DMS153 treated with DMSO at 0.1 percent for 48 hours (cell line): ENCODE measurements around the gene ERCC1.
"Not testable (repeated sequence)": the region's sequence is repeated elsewhere in the genome, so short reads cannot be mapped to it uniquely, and the experiment has no call there.

Experiments used
- DNase-seq: peaks from one replicate; lab custom pipeline; 2025; ENCODE audit not compliant: unreplicated experiment; lab: John Stamatoyannopoulos, UW

ERCC1 gene

DNA sequence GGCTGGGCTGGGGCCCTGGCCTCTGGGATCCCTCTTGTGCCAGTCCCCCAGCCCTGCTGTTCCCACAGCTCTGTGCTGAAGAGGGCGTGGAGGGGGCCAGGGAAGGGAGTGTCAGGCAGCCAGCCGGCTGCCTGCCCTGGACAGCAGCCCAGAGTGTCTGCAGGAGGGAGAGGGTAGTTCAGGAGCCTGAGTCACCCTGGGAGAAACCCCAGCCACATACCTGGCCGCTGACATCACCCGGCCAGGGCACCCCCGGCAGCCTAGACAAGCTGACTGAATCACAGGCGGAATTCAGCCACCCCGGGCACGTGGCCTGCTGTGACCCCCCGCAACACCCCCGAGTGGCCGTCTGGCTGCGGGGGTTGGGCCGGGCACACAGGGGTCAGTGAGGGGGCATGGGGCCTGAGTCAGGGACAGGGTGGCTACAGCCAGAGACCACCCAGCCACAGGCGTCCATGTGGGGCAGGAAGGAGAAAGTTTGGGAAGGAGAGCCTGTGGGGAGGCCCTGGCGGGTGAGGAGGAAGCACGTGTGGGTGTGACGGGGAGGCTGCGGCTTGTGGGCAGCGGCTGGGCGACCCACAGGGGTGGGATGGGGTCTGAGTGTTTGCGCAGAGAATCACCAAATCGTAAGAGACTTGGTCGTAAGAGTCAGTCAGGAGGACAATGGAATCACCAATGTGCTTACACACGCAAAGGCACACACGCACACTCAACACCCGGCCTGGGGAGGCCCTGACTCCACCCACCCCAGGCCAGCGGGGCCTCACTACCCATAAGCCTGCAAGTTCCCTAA, 32.2 kb upstream of the ERCC1 start:
- DNase-seq: peak; percentile 76

DNA sequence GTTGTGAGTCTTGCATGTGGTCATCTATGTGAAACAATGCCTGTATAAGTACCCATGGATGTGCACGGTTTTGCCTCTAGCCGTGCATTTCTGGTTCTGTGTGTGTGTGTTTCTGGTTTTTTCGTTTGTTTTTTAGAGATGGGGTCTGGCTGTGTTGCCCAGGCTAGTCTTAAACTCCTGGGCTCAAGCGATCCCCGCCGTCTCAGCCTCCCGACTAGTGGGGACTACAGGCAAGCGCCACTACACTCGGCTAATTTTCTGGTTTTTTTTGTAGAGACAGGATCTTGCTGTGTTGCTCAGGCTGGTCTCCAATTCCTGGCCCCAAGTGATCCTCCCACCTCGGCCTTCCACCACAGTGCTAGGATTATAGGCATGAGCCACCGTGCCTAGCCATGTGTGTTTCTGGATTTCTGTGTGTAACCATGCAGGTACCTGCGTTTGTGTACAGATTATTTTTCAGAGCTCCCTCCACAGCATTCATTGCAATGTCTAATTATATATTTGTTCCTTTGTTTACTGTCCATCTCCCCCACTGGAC, 28.2 kb upstream of the ERCC1 start:
- no peak for DNase-seq

DNA sequence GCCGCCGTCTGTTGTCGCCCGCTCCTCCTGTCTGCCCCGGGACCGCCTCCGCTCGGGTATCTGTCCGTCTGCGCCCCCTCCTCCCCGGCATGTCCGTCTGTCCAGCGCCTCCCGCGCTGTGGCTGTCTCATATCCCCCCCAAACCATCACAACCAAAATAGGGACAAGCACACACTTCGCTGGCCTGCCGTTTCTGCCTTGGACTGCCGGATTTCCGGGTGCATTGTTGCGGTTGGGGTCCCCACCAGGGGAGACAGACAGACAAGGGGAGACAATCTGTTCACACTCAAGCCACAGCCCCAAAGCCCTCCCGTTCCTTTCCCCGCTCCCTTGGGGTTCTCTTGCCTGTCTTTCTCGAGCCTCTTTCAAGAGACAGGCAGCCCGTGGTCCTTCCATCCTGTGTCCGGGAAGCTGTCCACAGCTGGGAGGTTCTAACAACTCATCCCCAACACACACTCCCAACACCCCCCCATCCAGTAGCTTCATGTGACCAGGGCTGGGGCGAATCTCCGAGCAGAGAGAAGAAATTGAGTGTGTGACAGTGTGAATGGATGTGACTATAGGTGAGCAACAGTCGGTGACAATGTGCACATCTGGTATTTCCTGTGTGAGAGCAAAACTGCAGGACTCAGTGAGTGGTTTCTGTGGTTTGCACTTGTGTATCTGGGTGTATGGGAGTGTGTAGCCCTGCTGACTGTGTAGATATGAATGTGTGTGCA, 27.6 kb upstream of the ERCC1 start:
- DNase-seq: no peak

DNA sequence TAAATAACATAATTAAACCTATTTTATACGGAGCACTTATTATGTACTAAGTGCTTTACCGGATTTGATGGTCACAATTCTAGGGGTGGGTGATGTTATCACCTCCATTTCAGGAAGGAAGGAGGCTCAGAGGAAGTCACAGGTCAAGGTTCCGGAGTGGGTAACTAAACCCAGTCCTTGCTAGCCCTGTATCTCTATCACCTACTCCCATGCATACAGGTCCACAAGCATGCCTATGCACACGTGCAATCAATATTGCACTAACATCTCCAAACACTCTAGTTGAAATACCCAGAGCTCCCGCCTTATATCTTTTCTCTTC, 26.3 kb upstream of the ERCC1 start:
- no peak for DNase-seq

DNA sequence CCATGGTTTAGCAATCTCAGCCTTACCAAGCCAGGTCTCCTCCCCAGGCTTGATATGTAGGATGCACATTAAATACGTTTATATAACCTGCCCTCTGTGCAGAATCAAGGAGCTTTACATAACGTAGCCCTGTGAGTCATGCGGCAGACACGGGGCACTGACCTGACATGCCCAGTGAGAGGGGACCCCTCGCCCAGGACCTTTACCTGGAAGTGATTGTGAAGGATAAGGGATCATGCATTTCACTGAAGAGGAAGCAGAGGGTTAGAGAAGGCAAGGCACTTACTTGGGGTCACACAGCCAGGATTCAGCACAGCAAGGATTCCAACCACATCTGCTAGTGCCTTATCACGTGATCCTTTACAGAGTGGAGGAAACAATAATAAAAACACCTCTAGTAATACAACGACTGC, 25.2 kb upstream of the ERCC1 start:
- no peak for DNase-seq

DNA sequence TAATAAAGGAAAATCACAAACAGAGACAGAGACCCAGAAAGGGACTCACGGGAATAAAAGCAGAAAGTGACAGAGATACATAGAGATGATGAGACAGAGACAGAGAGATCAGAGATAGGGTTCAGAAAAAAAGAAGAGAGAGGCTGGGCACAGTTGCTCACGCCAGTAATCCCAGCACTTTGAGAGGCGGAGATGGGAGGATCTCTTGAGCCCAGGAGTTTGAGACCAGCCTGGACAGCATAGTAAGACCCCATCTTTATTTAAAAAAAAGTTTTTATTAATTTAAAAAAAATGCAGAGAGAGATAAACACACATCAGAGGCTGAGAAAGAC, 24.7 kb upstream of the ERCC1 start:
- DNase-seq: no peak

DNA sequence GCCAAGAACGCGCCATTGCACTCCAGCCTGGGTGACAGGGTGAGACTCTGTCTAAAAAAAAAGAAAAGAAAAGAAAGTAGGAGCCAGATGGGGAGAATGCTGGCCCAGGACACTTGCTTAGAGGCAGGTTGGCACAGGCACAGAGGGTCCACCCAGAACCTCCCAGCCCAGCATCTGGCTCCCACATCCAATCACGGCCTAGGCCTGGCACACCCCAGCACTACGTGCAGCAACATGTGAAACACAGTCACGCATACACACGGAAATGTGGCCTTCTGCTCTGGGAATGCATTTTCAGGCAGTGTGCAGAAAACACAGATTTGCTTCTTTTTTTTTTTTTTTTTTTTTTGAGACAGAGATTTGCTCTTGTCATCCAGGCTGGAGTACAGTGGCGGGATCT, 23.2 kb upstream of the ERCC1 start:
- no peak for DNase-seq

DNA sequence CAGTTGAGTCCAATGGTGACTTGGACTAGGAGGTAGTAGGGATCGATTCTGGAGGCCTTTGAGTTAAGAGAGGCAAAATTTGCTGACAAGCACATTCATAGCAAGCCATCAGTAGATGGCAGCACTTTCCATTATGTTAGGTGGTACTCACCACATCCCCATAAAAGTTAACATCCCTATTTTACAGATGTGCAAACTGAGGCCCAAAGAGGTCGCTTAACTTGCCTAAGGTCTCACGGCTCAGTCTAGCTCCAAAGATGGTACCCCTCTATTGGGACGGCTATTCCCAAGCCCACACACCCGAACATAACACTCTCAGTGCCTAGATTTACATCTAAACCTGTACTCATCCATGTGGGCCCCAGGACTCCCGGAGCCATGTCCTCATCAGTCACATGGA, 22.6 kb upstream of the ERCC1 start:
- no peak for DNase-seq

DNA sequence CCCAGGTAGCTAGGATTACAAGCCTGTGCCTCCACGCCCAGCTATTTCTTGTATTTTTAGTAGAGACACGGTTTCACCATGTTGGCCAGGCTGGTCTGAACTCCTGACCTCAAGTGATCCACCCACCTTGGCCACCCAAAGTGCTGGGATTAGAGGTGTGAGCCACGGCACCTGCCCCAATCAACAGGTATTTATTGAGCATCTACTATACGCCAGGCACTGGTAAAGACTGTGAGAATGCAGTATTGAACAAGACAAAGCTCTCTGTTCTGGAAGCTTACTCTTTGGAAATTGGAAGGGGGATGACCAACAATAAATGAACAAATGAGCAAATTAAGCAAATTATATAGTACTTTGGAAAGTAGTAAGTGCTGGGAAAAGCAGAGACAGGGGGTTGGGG, 21.4 kb upstream of the ERCC1 start:
- DNase-seq: no peak

DNA sequence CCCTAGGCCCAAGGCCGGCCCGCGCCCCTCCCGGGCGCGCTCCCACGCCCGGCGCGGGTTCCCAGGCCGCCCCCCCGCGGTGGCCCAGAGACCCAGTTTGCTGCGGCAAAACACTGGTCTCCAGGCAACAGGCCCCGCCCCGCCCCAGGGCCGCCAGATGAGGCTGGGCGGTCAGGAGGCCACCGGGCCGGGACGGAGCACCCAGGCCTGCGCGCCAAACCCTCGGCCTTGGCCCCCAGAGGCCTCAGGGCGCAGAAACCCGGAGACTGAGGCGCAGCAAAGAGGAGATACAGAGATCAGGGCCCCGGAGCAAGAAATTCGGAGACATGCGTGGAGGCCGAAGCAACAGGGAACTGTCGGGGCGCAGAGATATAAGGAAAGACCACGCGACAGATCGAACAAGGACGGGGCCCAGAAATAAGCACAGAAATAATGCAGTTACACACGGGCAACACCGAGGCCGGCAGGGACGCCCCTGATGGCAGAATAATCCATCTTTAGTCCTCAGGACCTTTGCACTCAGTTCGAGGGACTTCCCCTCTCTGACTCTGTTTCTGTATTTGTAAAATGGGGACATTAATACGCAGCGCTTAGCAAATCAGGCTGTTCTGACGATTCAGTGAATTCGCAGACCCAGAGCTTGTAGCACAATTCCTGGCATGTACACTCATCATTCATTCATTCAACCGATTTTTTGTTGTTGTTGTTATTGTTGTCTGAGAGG, 20.8 kb upstream of the ERCC1 start:
- peak; percentile 68 for DNase-seq

DNA sequence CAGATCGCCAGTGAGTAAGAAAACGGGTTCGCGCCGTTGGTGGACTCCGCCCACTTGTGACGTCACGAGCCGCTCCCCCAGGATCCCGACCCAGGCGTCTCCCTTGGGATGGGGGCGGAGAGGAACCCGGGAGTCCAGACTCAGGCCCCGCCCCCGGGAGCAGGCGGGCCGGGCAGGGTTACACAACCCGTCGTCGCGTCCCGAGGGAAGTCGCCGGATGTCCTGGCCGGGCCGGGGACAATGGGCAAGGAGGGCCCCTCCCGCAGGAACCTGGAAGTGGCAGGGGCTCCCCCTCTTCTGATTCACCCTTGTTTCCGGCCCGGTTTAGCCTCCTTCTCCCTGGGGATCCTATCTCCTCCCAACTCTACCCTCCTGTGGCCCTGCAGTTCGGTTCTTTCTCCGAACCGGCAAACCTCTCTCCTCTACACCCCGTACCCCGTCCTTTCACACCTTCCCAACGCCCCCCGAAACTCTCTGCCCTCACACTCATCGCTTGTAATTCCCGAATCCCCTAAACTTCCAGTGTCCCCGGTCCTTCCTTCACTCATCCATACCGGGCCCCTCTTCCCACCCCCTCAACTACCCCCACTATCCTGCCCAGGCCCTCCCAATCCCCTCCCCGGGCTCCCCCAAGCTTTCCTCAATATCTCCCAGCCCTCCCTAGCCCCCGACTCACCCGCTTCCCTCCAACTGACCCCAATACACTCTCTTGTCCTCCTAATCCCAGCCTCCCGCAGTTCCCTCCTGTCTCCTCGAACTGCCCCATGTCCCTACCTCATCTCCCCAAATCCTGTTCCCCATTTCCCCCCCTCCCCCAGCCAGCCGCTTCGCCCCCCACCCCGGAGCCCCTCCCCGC, 20.0 kb upstream of the ERCC1 start:
- peak; percentile 84 for DNase-seq

DNA sequence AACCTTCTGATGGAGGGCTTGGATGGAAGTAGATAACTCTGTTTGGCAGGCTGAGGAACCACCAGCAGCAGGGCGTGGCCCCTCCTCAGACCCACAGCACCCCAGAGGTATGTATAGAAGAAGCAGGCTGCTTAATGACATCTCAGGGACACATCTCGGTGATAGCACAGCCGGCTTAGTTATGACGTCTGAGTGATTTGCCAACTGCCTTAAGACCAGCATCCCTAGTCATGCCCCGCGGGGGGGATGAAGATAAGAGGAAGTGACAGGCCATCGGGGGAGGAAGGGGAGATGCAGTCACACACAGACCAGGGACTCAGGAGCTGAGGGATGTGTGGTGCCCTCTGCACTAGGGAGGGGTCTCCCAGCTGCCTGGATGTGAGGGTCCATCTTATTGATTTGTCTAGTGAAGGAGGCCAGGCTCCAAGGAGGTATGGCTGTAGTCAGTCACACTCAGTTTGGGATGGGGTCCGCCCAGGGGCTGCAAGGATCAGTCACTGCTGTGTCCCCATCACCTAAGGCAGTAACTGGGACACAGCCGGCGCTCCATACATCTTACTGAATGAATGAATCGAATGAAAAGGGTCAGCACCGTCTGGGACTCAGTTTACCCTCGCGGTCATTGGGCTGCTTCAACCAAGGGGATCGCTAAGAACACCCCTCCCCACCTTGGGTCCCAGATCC, 19.2 kb upstream of the ERCC1 start:
- DNase-seq: no peak

DNA sequence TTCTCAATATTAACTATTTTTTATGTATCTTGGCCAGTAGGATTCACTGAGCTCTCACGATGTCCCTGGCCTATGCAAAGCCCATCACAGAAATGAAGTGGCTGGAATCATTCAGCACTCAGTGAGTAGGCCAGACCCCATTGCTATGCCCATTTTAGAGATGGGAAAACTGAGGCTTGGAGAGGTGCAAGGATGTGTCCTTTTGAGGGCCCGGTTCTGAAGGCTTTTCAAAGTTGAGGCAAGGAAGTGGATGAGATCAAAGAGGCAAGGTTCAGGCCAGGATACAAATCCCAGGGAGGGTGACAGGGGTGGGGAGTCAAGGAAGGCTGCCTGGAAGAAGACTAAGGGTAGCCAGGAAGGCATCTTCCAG, 18.7 kb upstream of the ERCC1 start:
- DNase-seq: no peak

DNA sequence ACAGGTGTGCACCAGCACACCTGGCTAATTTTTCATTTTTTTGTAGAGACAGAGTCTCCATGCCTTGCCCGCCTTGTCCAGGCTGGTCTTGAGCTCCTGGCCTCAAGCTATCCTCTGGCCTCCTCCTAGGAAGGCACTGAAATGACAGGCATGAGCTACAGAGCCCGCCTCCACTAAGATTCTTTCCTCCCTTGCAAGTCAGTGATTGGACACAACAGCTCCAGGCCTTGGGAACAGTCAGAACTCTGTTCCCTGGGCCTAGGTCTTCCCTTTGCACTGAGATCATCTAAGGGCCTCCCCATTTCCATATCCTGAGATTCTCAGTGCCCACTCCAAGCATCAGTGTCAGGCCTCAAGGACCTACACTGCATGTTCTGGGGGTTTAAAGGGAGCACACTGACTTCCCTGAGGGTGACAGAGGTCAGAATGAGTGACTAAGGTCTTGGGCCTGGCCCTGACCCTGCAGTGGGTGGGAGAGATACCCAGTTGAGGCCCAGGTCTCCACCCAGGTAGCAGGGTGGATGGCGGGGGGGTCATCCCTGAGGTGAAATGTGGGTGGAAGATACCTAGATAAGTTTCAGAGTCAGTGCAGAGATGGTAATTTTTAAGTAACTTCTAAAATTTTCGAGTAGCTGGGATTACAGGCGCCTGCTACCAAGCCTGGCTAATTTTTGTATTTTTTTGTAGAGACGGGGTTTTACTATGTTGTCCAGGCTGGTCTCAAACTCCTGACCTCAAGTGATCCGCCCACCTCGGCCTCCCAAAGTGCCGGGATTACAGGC, 17.3 kb upstream of the ERCC1 start:
- DNase-seq: no peak

DNA sequence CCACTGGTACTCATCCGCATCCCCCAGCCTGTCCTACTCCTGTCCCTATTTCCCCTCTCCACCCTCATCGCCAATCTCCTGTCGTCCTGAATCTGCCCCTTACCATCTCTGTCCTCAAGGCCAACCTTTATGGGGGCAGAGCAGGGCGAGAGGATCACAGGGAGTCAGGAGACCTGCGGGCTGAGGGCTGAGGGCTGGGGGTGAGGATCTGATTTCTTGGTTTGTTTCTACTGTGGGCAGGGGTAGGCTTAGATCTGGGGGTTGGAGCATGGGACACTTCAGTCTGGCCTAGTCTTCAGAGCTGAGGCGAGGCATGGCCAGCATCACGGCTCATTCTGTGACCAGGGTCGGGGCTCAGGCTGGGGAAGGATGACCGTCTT, 16.5 kb upstream of the ERCC1 start:
- no peak for DNase-seq

DNA sequence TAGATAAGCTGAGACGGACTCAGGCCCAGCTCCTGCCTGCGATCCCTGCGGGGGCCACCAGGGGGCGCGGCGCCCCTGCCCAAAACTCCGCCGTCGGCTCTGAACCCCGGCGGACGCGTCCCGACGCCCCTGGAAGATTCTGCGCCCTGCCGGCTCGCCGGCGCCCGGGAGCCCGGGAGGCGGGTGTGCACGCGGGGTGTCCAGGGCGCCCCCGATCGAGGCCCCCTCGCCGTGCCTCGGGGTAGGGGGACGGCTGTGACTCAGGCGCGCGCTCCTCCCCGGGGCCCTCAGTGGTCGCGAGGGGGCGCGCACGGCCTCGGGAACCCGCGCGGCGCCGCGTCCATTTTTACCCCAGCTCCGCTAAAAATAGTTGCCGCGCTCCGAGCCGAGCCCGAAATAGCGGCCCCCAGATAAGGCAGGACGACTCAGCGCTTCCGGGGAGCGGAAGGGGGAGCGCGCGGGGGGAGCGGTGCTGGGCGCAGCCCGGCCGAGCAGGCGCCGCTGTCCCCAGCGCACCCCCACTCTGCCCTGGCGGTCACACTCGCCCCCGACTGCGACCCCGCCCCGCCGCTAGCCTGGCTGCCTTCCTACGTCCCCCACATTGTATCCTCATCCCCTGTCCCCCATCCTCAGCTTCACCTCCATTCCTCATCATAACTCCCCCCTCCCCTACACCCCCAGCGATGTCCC, 16.0 kb upstream of the ERCC1 start:
- no peak for DNase-seq

DNA sequence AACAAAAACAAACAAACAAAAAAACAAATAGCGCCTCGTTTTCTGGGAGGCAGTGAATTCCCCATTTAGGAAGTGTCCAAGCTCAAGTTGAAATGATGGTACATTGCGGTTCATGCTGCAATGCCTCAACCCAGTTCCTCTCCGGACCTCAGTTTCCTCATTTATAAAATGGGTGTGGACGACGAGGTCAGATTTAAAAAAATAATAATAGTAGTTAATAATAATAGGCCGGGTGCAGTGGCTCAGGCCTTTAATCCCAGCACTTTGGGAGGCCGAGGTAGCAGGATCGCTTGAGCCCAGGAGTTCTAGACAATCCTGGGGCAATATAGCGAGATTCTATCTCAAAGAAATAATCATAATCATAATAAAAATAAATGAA, 15.5 kb upstream of the ERCC1 start:
- DNase-seq: no peak

DNA sequence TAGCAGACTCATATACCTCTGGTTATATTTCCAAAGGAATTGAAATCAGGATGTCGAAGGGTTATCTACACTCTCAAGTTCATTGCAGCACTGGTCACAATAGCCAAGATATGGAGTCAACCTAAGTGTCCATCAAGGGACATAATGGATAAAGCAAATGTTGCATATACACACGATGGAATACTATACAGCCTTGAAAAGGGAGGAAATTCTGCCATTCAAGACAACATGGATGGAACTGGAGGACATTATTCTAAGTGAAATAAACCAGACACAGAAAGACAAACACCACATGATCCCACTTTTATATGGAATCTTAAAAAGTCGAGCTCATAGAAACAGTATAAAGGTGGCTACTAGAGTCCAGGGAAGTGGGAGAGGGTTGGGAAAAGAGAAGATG, 13.6 kb upstream of the ERCC1 start:
- DNase-seq: no peak

DNA sequence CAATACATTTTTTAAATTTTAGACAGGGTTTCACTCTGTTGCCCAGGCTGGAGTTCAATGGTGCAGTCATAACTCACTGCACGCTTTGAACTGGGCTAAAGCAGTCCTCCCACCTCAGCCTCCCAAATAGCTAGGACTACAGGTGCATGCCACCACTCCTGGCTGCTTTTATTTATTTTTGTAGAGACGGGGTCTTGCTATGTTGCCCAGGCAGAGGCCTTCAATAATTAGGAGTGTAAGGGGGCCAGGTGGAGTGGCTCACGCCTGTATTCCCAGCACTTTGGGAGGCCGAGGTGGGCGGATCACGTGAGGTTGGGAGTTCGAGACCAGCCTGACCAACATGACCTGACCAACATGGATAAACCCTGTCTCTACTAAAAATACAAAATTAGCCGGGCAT, 8.8 kb upstream of the ERCC1 start:
- DNase-seq: not testable (repeated sequence)
